ENCODE measurements around the gene CLRN2. TPM values are rescaled to one million over a fixed set of nuclear protein-coding genes. Genes with fewer than 3 reads are reported as not detected.

CLRN2 gene
- total and polyA plus RNA-seq, 9 of the 15 experiments (the other 6 are each of a cell fraction or from before 2014, with no cell fraction given) = not detected

- no peak for TF ChIP-seq KDM5B (IDR thresholded peaks at IDR 0.05; ENCODE audit: insufficient replicate concordance, low read depth, low read length)
- no peak for TF ChIP-seq TEAD4 (IDR thresholded peaks at IDR 0.05; ENCODE audit: low read length)
- no peak for TF ChIP-seq TEAD4 (CRISPR knock-in tag; IDR thresholded peaks at IDR 0.05; ENCODE audit: borderline replicate concordance)
- TF ChIP-seq, protein P1, sequence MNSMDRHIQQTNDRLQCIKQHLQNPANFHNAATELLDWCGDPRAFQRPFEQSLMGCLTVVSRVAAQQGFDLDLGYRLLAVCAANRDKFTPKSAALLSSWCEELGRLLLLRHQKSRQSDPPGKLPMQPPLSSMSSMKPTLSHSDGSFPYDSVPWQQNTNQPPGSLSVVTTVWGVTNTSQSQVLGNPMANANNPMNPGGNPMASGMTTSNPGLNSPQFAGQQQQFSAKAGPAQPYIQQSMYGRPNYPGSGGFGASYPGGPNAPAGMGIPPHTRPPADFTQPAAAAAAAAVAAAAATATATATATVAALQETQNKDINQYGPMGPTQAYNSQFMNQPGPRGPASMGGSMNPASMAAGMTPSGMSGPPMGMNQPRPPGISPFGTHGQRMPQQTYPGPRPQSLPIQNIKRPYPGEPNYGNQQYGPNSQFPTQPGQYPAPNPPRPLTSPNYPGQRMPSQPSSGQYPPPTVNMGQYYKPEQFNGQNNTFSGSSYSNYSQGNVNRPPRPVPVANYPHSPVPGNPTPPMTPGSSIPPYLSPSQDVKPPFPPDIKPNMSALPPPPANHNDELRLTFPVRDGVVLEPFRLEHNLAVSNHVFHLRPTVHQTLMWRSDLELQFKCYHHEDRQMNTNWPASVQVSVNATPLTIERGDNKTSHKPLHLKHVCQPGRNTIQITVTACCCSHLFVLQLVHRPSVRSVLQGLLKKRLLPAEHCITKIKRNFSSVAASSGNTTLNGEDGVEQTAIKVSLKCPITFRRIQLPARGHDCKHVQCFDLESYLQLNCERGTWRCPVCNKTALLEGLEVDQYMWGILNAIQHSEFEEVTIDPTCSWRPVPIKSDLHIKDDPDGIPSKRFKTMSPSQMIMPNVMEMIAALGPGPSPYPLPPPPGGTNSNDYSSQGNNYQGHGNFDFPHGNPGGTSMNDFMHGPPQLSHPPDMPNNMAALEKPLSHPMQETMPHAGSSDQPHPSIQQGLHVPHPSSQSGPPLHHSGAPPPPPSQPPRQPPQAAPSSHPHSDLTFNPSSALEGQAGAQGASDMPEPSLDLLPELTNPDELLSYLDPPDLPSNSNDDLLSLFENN (IDR thresholded peaks at IDR 0.05; ENCODE audit: low read depth in 2 of 2, low read length in 2 of 2) = no peak
- TF ChIP-seq ZNF561 (CRISPR knock-in tag; conservative IDR thresholded peaks at IDR 0.05) = no peak
- TF ChIP-seq TOE1 (IDR thresholded peaks at IDR 0.05; ENCODE audit: borderline replicate concordance) = no peak
- TF ChIP-seq TOE1 (CRISPR knock-in tag; IDR thresholded peaks at IDR 0.05; ENCODE audit: borderline replicate concordance, low read depth) = no peak
- TF ChIP-seq ZNF146 (CRISPR knock-in tag; IDR thresholded peaks at IDR 0.05; ENCODE audit: unreplicated experiment) = no peak
- TF ChIP-seq POLR2G (IDR thresholded peaks at IDR 0.05; ENCODE audit: low read depth, low read length) = no peak
- no peak for TF ChIP-seq HMG20A (CRISPR knock-in tag; conservative IDR thresholded peaks at IDR 0.05)
- no peak for TF ChIP-seq MECOM (CRISPR knock-in tag; IDR thresholded peaks at IDR 0.05)
- TF ChIP-seq HDAC1 (IDR thresholded peaks at IDR 0.05) = no peak
- no peak for TF ChIP-seq NFYB (IDR thresholded peaks at IDR 0.05; ENCODE audit: extremely low read depth, insufficient read length)
Measured at GRCh38 chr4:17554568-17554967, 39.6 kb downstream of the CLRN2 start (continued).

All from K562 (cell line).